ENCODE measurements around the gene ABL2. TPM values are rescaled to one million over a fixed set of nuclear protein-coding genes. Genes with fewer than 3 reads are reported as not detected.

Gene ABL2
- total and polyA plus RNA-seq, 9 of the 15 experiments (the other 6 are each of a cell fraction or from before 2014, with no cell fraction given), result 1.4 to 15.0 (median 8.6) TPM

DNA sequence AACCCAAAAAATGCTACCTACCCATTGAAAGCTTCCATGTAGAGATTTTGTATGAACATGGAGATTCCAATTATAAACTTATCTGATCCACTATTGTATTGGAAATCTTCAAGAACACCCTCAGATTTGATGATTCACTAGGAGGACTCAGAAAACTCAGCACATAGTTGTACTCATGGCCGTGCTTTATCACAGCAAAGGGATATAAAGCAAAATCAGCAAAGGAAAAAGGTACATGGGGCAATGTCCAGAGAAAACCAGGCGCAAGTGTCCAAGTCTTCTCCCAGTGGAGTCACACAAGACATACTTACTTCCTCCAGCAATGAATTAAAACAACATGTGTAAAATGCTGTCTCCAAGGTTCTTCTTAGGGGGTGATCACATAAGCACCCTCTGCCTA lies 28.9 kb downstream of the ABL2 start:
- intact Hi-C loops (cut with micrococcal nuclease), result no loop called here
- no peaks in the 10 kb centered on the region; a peak in 1 of 5 replicates for H3K4me1 ChIP-seq (replicated peaks in 1 of 2; ENCODE audit: control insufficient read depth in 2 of 2, insufficient read depth in 2 of 2, low read length in 2 of 2)
- CTCF ChIA-PET (ENCODE audit: low intra/inter-chr PET ratio), result no interaction called here
- TF ChIP-seq DPF2 (IDR thresholded peaks at IDR 0.05) (no peak), TSC22D4 (tag; IDR thresholded peaks at IDR 0.05) (no peak), ZKSCAN1 (IDR thresholded peaks at IDR 0.05; ENCODE audit: low read depth, low read length) (no peak), ZBED1 (IDR thresholded peaks at IDR 0.05) (no peak), COPS2 (conservative IDR thresholded peaks at IDR 0.05) (no peak)
- TF ChIP-seq, protein P1, sequence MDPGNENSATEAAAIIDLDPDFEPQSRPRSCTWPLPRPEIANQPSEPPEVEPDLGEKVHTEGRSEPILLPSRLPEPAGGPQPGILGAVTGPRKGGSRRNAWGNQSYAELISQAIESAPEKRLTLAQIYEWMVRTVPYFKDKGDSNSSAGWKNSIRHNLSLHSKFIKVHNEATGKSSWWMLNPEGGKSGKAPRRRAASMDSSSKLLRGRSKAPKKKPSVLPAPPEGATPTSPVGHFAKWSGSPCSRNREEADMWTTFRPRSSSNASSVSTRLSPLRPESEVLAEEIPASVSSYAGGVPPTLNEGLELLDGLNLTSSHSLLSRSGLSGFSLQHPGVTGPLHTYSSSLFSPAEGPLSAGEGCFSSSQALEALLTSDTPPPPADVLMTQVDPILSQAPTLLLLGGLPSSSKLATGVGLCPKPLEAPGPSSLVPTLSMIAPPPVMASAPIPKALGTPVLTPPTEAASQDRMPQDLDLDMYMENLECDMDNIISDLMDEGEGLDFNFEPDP (CRISPR knock-in tag; IDR thresholded peaks at IDR 0.05), result no peak
- no TSS peak for BruUV-seq (replicated peaks)
- DNase-seq (ENCODE audit: extremely low read depth in 1 of 4, low spot score in 3 of 4) (no peak), ATAC-seq (no peak), FAIRE-seq (no peak)
- H3K9me3 ChIP-seq (replicated peaks; ENCODE audit: control insufficient read depth, insufficient read depth, low read depth, low read length), result no peaks in the 10 kb centered on the region
- no peak overlapping the region for H3K4me3 ChIP-seq
- POLR2A ChIA-PET, result interaction anchor here (1.3 kb wide), 1 partner anchor 9 kb away, joined by 3 read pairs; no protein-coding TSS in a partner anchor
- no peak overlapping the region for H2AFZ ChIP-seq (ENCODE audit: low read depth, low read length)
- no peaks in the 10 kb centered on the region for H3K27me3 ChIP-seq (ENCODE audit: control insufficient read depth in 2 of 2, insufficient read depth in 2 of 2, low read length in 2 of 2)
- H3K9me1 ChIP-seq (ENCODE audit: control insufficient read depth, insufficient read depth, low read length), result no peaks in the 10 kb centered on the region
- no peak overlapping the region for H3K4me2 ChIP-seq (ENCODE audit: insufficient read depth, low read length)
- no peaks in the 10 kb centered on the region for H3K36me3 ChIP-seq (ENCODE audit: control insufficient read depth, insufficient read depth, low read length)
- H3K27ac ChIP-seq (ENCODE audit: extremely low read depth, low read depth, low read length), result no peak overlapping the region
- H3K79me2 ChIP-seq (ENCODE audit: control insufficient read depth, insufficient read depth, low read length), result peaks cover 9% of the 10 kb centered on the region; the same call in 2 of the 3 replicates
- no peaks in the 10 kb centered on the region for H4K20me1 ChIP-seq (replicated peaks; ENCODE audit: control insufficient read depth, insufficient read depth, low read length)
- in situ Hi-C loops (cut with MboI), result no loop called here
- 61% methylated on average over 2 of the region's 2 CpGs for WGBS (ENCODE audit: insufficient coverage, low coverage, missing lambda C conversion rate)
- H3K9ac ChIP-seq (ENCODE audit: insufficient read depth in 1 of 2, low read depth in 2 of 2, low read length in 2 of 2), result no peak overlapping the region
